Lung (tissue), 12 donors: ENCODE results near the gene STAG2. TPM values are rescaled to one million over a fixed set of nuclear protein-coding genes. Genes with fewer than 3 reads are reported as not detected.

Source experiments
- ATAC-seq: fragments of 200-7000 bp; cut with Tn5 transposase; one replicate; pipeline ENCODE4 v1.9.1; 2020; ENCODE audit warnings: moderate number of reproducible peaks; ENCODE audit not compliant: insufficient read depth, low FRiP score
- DNase-seq, 3 donors: peaks; one replicate each; pipeline ENCODE4 v3.0.0-alpha.2; 2013 to 2017
- H3K27ac ChIP-seq, 2 donors: one replicate each; pipeline ENCODE4 v1.5.1; 2013; ENCODE audit warnings: mild to moderate bottlenecking in 2 of 2, moderate library complexity in 2 of 2, control low read depth in 1 of 2, inconsistent platforms in 1 of 2, low read depth in 1 of 2, low read length in 1 of 2
- H3K27me3 ChIP-seq, 3 donors: one replicate each; pipeline ENCODE4 v1.5.1; 2013; ENCODE audit warnings: low read length in 2 of 3; ENCODE audit not compliant: control insufficient read depth in 3 of 3, insufficient read depth in 3 of 3
- H3K36me3 ChIP-seq, 4 donors: one replicate each; pipeline ENCODE4 v1.5.1; 2013; ENCODE audit warnings: low read length in 4 of 4, mild to moderate bottlenecking in 1 of 4, moderate library complexity in 1 of 4; ENCODE audit not compliant: control insufficient read depth in 4 of 4, insufficient read depth in 4 of 4
- H3K4me1 ChIP-seq, 5 donors: one replicate each; pipeline ENCODE4 v1.5.1; 2013; ENCODE audit warnings: low read length in 5 of 5, mild to moderate bottlenecking in 2 of 5, moderate library complexity in 1 of 5; ENCODE audit not compliant: control insufficient read depth in 5 of 5, insufficient read depth in 5 of 5
- H3K4me3 ChIP-seq: one replicate; pipeline ENCODE4 v1.5.1; 2013; ENCODE audit warnings: mild to moderate bottlenecking, control low read depth, moderate library complexity
- H3K9ac ChIP-seq, 2 donors: one replicate each; pipeline ENCODE4 v1.5.1; 2013; ENCODE audit warnings: low read length in 2 of 2, control low read depth in 1 of 2; ENCODE audit not compliant: insufficient read depth in 1 of 2
- H3K9me3 ChIP-seq, 4 donors: one replicate each; pipeline ENCODE4 v1.5.1; 2013; ENCODE audit warnings: low read length in 3 of 4, mild to moderate bottlenecking in 1 of 4, moderate library complexity in 1 of 4; ENCODE audit not compliant: control insufficient read depth in 4 of 4, insufficient read depth in 3 of 4
- CTCF ChIP-seq: IDR thresholded peaks from 2 replicates; pipeline ENCODE4 v1.5.1; 2012; ENCODE audit warnings: mild to moderate bottlenecking; ENCODE audit errors: control extremely low read depth, extremely low read depth
- WGBS, 2 donors: extraction: QIAGEN DNeasy Blood & Tissue Kit; methylation state at CpG; one replicate each; pipeline ENCODE4 v1.1.7; 2013; 5-methylcytosine and 5-hydroxymethylcytosine counted together
- polyA plus RNA-seq, 2 donors: library from polyadenylated mRNA; stranded (reverse); fragments of 200-250 nt; gene quantifications; one replicate each; pipeline ENCODE4 v1.2.1, GENCODE V29; 2013
- total RNA-seq, 2 donors: library from RNA; depleted of rRNA in 1 of 2; stranded (reverse); fragments of >200 nt in 1 of 2; gene quantifications; one replicate each; pipeline ENCODE4 v1.2.1, GENCODE V29; 2014 to 2021
- donor health status: control.
- donor health status: control.
- donor health status: Bipolar disorder and iron deficiency.
- donor health status: healthy.
- donor health status: DM: yes; HTN: yes; CAD: no.

The STAG2 gene
- total and polyA plus RNA-seq, 4 donors, result 16.4 to 181 (median 36.8) TPM

GRCh38 chrX:123920105-123920785 is 41.3 kb upstream of the STAG2 start:
- 0 to 92% methylated on average over 1 of the region's 1 CpG for WGBS, 2 donors
- no peaks in the 10 kb centered on the region for H3K9me3 ChIP-seq
- no peak for TF ChIP-seq CTCF
- ATAC-seq (no peak), DNase-seq (no peak)
- H3K4me1 ChIP-seq, result peaks cover 0 to 3% (median 0%) of the 10 kb centered on the region in 5 donors
- H3K9ac ChIP-seq, result no peak overlapping the region
- no peaks in the 10 kb centered on the region for H3K36me3 ChIP-seq
- no peaks in the 10 kb centered on the region for H3K27me3 ChIP-seq
- H3K4me3 ChIP-seq, result no peak overlapping the region
- no peak overlapping the region for H3K27ac ChIP-seq

DNA sequence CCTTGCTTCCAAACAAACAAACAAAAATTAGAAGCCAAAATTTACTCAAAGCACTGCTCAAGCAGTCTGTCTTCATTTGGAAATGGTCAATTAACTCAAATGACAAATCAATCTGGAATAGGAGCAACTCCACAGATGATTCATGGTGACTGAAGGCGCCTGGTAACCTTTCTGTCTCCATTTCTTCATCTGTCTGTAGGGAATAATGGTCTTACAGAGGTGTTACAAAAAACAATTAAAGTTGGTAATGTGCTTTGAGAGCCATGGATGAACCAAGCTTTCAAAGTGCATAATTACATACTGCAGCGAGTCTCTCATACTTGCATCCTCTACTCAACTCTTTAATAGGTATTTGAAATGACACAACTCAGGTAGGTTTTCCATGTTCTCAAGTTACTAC is 38.3 kb upstream of the STAG2 start:
- 80 to 98% methylated on average over 2 of the region's 2 CpGs for WGBS, 2 donors
- Histone ChIP-seq H3K36me3 (no peaks in the 10 kb centered on the region), H3K27me3 (no peaks in the 10 kb centered on the region), H3K9me3 (no peaks in the 10 kb centered on the region), H3K9ac (no peak overlapping the region), H3K4me3 (no peak overlapping the region), H3K27ac (no peak overlapping the region), H3K4me1 (peaks cover 0 to under 1% (median 0%) of the 10 kb centered on the region in 5 donors)
- TF ChIP-seq CTCF, result no peak
- ATAC-seq (no peak), DNase-seq (no peak)

DNA sequence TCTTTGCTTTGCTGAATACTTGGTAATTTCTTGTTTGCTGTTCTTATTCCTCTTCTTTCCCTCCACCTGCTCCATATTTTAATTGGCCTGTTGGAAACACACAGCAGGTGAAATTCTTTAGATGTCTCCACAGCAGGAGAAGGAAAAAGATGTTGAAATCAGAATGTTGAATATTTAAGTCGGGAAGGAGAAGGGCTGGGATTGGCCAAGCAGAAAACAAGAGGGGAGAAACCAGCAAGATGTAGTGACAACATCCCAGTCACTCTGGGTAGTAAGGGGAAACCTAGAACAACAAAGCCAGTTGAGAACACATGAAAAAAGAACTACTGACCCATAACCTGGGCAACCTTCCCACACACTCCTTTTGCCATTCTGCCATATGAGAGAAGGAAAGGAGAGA is 37.3 kb upstream of the STAG2 start:
- no peak overlapping the region for H3K9ac ChIP-seq

More for the DNA sequence above, 37.3 kb upstream of the STAG2 start:
- Histone ChIP-seq H3K27ac (no peak overlapping the region), H3K4me3 (no peak overlapping the region), H3K9me3 (no peaks in the 10 kb centered on the region), H3K36me3 (no peaks in the 10 kb centered on the region), H3K4me1 (no peaks in the 10 kb centered on the region), H3K27me3 (no peaks in the 10 kb centered on the region)
- DNase-seq (no peak), ATAC-seq (no peak)
- 17 to 49% methylated on average over 1 of the region's 1 CpG for WGBS, 2 donors
- no peak for TF ChIP-seq CTCF
